B cell (primary cell): Measurements from ENCODE around the gene NABP1.

Experiments used
- CTCF ChIP-seq: fragments of 200-600 bp; IDR thresholded peaks from one replicate; pipeline ENCODE4 v1.8.0; 2022; ENCODE audit warnings: antibody characterized with exemption, mild to moderate bottlenecking
- EZH2 ChIP-seq: IDR thresholded peaks from 2 replicates; pipeline ENCODE4 v1.6.1; 2012; ENCODE audit warnings: borderline replicate concordance, low read depth, mild to moderate bottlenecking, moderate library complexity, low read length; ENCODE audit not compliant: insufficient read depth, poor library complexity, severe bottlenecking

- TF ChIP-seq CTCF (no peak), EZH2 (no peak)
Observed at GRCh38 chr2:191705084-191705483, 27.1 kb downstream of the NABP1 start.
